NK-92 (cell line): ENCODE data around the gene PSMD6.

Experiments
- DNase-seq: peaks from one replicate; lab custom pipeline; 2025; ENCODE audit not compliant: unreplicated experiment; lab: John Stamatoyannopoulos, UW

Gene PSMD6

DNA sequence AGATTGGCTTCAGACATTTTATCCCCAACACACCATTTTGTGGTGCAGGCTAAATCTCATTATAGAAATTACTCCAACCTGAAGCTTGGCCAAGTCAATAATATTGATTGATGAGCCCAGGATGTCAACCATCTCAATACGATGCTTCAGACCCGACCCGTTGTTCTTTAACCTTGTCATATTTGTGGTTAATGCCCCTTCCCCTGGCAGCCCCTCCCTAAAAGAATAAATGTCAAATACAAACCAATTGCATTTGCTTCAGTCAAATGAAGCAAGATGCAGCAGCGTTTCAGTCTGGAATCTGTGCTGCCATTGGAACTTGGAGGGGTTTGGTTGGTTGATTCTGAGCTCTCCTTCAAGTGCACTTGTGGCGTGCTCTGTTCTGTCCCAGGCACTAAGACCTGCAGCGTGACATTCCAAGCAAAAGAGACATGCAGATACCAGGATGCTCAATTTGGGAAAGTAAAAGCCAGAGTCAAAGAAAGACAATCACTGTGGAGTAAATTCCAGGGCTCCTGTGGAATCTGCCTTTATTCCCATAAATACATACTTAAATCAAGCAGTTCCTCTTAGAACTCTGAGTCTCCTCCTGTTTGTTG lies 23.8 kb upstream of the PSMD6 start:
- no peak for DNase-seq

DNA sequence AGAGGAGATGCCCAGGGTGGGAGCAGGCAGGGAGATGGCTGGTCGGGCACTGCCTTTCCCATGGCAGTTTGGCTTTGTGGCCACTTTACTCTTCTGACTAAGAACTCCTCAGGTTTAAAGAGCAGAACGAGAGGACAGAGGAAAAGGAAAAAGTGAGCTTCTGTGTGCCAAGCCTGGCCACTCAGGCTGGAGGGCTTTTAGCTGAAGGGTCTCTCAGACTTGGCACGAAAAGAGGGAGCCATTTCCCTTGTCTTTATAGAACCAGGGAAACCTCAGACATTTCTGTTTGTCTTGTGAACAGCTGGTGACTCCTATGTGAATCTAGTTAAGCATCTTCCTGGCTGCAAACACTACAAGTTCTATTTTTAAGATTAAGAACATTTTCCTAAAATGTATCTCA lies 23.3 kb upstream of the PSMD6 start:
- DNase-seq = no peak

DNA sequence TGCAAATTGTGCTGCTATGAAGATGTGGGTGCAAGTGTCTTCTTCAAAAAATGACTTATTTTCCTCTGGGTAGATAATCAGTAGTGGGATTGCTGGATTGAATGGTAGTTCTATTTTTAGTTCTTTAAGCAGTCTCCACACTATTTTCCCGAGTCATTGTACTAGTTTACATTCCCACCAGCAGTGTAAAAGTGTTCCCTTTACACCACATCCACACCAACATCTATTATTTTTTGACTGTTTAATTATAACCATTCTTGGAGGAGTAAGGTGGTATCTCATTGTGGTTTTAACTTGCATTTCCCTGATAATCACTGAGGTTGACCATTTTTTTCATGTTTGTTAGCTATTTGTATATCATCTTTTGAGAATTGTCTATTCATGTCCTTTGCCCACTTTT lies 19.7 kb upstream of the PSMD6 start:
- no peak for DNase-seq

DNA sequence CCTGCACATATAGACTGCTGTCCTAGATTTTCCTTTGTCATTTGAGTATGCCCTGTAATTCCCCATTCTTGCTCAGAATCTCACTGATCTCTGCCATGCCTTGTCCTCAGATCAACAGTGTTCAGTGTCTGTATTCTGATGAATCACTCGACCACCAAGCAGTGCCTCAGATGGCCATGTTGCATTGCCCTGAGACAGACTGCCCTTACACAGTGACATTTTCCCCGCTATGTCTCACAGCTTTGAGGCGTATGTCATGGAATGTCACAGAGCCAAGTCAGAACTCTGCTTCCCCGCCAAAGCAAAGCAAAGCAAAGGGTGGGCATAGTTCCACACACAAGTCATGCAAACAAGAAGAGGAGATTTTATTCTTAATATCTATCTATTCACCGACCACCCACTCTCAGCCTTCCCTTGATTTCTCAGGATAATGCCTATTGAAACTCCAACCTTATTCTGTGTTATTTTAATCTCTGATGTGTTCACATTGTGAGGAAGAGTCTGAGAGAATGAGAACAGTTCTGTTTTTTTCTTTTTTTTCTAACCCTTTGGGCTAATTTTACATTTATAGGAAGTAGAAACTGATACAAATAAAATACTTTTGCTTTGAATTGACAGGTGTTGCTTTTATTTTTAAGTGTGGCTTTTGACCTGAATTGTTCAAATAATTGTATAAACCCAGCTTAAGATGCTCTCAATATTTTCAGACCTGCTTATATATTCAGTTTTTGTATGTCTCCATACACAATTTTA lies 16.9 kb upstream of the PSMD6 start:
- DNase-seq = no peak

DNA sequence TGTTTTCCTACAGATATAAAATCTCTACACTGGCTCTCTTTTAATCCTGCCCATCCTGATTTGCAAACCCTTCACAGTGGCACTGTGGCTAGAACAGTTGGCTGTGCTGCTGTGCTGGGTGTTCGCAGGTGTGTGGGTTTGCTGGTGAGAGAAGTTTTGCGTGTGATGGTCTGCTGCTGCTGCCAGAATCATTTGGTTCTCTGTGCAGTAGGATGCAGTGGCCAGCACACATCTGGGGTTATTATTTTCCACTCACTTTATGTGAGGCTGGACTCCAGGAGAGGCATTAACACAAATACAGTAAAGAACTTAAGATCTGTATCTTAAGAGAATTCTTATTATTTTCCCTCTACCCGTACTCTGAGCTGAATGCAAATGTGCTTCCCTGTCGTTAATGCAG lies 16.0 kb upstream of the PSMD6 start:
- DNase-seq = no peak

DNA sequence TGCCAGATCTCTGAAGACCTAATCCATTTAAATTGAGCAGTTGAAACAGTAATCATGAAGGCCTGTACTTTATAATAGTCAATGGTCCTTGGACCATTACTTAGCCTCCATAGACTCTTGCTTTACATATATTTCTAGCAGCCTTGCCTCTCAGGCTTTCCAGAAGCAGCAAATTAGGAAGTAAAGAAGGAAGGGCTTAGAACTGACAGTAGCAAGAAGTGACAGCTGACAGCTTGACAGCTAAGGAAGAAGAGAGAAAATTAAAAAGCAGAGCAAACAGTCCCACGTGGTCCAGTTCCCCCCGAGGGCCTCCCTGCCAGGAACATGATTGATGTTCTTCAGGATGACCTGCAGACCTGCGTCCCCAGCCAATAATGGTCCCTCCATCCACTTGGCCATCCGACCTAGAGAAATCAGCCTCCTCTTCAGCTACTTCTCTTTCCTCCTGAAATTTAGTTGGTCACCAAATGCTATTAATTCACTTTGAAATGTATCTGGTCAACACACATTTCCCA lies 15.0 kb upstream of the PSMD6 start:
- DNase-seq = no peak

GRCh38 chr3:64037084-64037483 lies 13.8 kb upstream of the PSMD6 start:
- DNase-seq = no peak

GRCh38 chr3:64033069-64033468 lies 9.8 kb upstream of the PSMD6 start:
- no peak for DNase-seq

DNA sequence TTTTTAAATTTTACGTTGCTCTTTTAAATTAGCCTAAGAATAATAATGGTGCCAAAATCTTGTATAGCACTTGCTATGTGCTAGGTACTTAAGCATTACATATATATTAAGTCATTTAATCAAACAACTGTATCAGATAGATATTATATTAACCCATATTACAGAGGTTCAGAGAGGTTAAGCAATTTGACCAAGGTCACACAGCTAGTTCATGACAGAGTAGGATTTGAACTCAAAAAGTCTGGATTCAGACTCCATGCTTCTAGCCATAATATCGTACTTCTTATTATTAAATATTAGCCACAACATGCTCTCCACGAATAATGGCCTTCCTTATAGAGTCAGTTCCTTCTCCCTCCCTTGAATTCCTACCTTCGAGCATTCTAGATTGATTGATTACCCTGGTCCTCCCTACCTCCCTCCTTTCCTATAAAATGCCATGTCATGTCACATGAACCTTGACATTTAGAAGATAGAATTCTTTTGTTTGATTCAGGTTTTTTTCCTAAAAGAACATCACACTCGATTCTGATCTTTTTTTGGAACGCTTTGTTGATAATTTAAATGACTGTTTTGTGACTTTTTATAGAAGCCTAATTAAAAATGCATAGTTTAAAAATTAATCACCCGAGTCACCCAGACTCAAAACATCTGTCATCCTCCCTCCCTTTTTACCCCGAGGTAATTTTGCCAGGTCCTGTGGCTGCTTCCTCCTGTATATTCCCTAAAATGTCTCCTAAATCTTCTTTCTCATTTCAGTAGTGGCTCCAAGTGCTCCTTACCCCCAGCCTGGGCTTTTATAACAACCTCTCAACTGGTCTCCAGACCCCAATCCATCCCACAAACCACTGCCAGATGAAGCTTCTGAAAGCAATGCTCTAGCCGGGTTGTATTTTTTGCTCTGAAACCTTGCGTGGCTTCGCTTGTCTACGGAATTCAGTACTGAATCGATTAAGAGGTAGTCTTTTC lies 8.5 kb upstream of the PSMD6 start:
- DNase-seq = no peak

DNA sequence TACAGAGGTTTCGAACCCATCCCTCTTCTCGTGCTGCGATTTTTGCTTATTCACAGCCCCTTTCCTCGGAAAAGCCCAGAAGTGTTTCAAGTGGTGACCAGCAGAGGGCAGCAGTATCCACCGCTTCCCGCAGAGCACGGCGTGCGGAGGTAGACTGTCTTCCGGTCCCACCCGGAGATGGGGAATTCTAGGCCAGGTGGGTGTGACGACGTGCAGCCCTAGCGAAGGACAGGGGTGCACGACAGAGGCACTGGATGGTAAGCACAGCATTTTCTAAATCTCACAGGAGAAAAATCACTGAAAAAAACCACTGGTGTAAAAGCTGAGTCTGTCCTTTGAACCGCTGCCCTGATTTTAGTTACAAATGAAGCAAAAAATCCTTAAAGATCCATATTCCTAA lies 7.4 kb upstream of the PSMD6 start:
- no peak for DNase-seq

- DNase-seq = no peak
These were observed 6.0 kb upstream of the PSMD6 start for GRCh38 chr3:64029287-64029686.

DNA sequence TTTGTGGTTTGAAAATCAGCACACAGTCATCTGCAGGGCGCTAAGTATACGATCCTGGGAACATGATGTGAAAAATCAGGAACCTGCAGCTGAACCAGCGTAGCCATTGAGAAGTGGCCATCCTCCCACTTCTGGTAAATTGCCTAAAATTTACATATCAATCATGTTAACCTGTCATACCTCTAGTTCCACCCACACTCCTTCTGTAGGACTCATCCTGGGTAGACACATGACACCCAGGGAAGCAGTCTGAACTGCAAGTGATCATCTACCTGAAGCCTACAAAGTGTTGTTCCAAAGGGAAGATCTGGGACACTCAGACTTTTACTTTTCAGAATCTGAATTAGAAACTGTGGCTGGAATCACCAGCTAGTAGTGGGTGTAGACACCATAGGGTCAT lies 5.5 kb upstream of the PSMD6 start:
- DNase-seq = no peak

GRCh38 chr3:64027658-64028057 lies 4.4 kb upstream of the PSMD6 start:
- DNase-seq = no peak

DNA sequence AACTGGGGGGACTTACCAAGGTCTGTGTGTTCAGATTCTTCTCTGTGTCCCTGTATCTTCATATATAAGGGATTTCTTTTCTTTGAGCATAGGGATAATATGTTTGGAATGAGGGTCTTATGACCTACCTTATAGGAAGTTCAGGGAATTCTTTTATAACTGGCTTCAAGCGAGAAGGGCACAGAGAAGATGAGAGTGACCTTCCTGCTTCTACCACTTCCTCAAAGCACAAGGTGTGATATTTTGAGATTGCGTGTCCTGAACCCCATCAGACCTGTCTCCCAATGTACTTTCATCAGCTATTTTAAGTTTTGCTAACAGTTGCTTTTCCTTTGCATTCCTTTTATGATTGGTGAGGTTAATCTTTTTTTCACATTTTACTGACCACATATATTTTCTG lies 3.1 kb upstream of the PSMD6 start:
- no peak for DNase-seq

DNA sequence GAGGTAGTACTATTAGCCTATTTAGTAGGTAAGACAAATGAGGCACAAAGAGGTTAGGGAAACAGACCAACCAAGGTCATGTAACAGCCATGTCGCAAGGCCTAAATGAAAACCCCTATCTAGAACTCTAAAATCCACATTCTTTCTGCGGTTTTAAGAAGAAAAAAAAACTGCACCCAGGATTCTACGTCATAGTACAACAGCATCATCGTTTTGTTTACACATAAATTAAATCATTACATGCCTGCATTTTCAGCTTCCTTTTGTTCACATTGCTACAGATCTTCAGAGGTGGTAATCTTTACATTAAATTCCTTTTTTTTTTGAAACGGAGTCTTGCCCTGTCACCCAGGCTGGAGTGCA lies 548 bp upstream of the PSMD6 start:
- DNase-seq = no peak

GRCh38 chr3:64022451-64023186 lies 675 bp downstream of the PSMD6 start:
- DNase-seq = no peak

GRCh38 chr3:64021922-64022321 lies 1.4 kb downstream of the PSMD6 start:
- DNase-seq = no peak

- DNase-seq = no peak
These were observed 3.4 kb downstream of the PSMD6 start for GRCh38 chr3:64019879-64020278.

DNA sequence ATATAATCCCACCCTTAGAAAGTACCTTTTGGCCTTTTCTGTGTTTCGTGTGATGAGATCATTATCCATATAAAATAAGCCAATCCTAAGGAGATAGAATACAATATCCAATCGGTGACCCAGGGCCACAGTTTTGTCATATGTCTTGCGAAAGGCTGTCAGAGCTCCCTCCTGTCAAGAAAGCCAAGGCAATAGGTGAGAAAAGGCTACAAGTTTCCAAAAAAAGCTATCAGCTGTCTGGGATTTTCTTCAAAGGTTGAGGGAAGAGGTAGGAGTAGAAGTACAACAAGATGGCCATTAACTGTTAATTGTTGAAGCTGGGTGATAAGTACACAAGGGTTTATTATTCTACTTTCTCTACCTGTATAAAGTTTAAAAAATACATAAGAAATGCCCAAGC lies 4.0 kb downstream of the PSMD6 start:
- no peak for DNase-seq

DNA sequence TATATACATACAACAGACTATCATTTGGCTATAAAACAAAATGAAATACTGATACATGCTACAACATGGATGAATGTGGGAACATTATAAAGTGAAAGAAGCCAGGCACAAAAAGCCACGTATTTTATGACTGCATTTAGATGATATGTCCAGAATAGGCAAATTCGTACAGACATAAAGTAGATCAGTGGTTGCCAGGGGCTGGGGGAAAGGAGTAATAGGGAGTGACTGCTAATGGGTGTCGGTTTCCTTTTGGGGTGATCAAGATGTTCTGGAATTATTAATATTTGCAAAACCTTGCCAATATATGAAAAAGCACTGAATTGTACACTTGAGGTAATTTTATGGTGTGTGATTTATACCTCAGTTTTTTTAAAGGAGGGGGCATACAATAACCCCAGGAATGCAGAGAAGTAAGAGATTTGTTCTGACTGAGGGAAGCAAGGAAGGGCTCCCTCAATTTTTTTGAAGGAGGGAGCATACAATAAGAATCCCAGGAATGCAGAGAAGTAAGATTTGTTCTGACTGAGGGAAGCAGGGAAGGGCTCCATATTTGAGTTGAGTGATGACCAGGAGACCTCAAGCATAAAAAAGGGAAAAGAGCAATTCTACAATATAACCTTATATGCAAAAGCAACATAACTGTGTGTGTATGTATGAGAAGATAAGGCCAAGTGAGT lies 6.2 kb downstream of the PSMD6 start:
- DNase-seq = no peak

DNA sequence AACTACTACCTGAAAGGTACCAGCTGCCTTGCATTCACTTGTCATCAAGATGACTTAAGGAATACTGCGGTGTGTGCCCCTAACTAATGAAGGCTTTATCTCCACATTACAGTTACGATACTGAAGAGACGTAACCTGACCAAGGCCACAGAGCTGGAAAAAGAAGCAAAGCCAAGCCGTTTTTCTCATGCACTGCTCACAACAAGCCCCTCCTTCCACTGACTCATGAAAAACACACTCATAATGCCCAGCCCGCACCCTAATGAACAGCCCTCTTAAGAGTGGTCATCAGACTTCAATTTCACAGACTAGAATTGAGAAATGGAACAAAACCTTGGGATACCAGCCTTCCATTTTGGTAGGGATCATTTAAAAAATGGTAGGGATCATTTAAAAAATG lies 11.6 kb downstream of the PSMD6 start:
- no peak for DNase-seq
